ENCODE results near the gene BMAL1. TPM values are rescaled to one million over a fixed set of nuclear protein-coding genes. Genes with fewer than 3 reads are reported as not detected.

The BMAL1 gene
- total and polyA plus RNA-seq, 7 donors = 10.8 to 41.5 (median 27.7) TPM

DNA sequence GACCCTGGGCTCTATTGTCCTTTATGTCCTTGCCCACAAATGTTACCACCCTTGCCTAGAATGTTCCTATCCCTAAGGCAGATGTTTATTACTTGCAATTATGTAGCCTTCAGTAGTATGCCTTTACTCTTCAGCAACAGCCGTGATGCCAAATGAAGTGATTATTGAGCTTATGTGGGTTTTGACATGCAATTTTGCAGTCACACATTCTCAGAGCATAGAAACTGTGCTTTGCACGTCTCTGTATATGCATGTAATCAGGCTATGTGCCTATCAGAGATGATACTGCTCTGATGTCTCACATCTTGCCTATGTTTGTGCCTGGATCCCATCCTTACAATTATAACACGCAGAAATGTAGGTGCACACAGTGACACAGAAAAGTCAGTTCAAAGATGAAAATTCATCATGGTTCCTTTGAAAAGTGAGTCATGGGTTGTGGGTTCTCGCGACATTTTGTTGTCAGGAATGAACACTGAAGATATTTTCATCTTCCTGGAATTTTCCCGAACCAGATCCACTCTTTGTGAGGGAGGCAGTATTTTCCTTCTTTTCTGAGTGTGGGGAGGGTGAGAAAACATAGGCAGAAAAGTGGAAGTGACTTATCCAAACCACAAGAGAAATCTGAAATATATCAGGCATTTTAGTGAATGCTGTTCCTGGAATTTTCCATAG, 81.1 kb downstream of the BMAL1 start:
- no peak overlapping the region for H3K27ac ChIP-seq
- H3K36me3 ChIP-seq = peaks cover 14 to 93% (median 39%) of the 10 kb centered on the region in 4 donors
- intact Hi-C loops (cut with DNase I) = loop anchor here (10.0 kb wide), 1 partner anchor 994 kb away; no protein-coding TSS in a partner anchor
- no peaks in the 10 kb centered on the region for H3K4me1 ChIP-seq
- no peak overlapping the region for H3K4me3 ChIP-seq
- no peak for DNase-seq
- 95% methylated on average over 6 of the region's 6 CpGs for whole genome bisulfite sequencing, 2 donors
- no peaks in the 10 kb centered on the region for H3K27me3 ChIP-seq
- TF ChIP-seq, protein P1, sequence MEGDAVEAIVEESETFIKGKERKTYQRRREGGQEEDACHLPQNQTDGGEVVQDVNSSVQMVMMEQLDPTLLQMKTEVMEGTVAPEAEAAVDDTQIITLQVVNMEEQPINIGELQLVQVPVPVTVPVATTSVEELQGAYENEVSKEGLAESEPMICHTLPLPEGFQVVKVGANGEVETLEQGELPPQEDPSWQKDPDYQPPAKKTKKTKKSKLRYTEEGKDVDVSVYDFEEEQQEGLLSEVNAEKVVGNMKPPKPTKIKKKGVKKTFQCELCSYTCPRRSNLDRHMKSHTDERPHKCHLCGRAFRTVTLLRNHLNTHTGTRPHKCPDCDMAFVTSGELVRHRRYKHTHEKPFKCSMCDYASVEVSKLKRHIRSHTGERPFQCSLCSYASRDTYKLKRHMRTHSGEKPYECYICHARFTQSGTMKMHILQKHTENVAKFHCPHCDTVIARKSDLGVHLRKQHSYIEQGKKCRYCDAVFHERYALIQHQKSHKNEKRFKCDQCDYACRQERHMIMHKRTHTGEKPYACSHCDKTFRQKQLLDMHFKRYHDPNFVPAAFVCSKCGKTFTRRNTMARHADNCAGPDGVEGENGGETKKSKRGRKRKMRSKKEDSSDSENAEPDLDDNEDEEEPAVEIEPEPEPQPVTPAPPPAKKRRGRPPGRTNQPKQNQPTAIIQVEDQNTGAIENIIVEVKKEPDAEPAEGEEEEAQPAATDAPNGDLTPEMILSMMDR (IDR thresholded peaks at IDR 0.05) = no peak
- TF ChIP-seq EP300 (IDR thresholded peaks at IDR 0.05) (no peak), POLR2AphosphoS5 (IDR thresholded peaks at IDR 0.05) (no peak), POLR2A (IDR thresholded peaks at IDR 0.05) (no peak)
- no peaks in the 10 kb centered on the region for H3K9me3 ChIP-seq

DNA sequence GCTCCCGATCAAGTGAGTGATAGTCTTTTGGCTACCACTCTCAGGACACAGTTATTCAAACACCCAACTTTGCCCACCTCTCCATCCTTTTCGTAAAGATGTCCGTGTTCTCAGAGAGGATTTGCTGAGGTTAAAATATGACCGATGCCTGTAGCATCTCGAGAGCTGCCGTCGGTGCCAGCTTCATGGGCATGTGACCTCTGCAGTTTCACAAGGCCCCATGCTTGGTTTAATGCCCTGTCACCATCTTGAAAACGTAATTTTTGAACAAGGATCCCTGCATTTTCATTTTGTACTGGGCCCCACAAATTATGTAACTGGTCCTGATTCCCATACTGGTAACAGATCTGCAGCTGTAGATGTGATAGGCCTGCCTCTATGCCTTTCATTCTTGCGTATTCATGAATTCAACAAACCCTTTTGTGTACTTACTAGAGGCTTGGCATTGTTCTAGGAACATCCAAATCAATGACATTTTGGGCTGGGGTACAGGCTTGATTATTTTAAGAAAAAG, 85.1 kb downstream of the BMAL1 start:
- peaks cover 0 to 1% (median 0%) of the 10 kb centered on the region in 4 donors for H3K4me1 ChIP-seq
- peaks cover 4 to 94% (median 28%) of the 10 kb centered on the region in 4 donors for H3K36me3 ChIP-seq
- DNase-seq = no peak
- no peaks in the 10 kb centered on the region for H3K27me3 ChIP-seq
- H3K9me3 ChIP-seq = no peaks in the 10 kb centered on the region
- TF ChIP-seq POLR2A (IDR thresholded peaks at IDR 0.05) = no peak
- no peak for TF ChIP-seq EP300 (IDR thresholded peaks at IDR 0.05)
- TF ChIP-seq POLR2AphosphoS5 (IDR thresholded peaks at IDR 0.05) = no peak
- intact Hi-C loops (cut with DNase I) = no loop called here
- H3K27ac ChIP-seq = no peak overlapping the region
- 96 to 97% methylated on average over 9 of the region's 9 CpGs for WGBS, 2 donors
- no peak overlapping the region for H3K4me3 ChIP-seq

DNA sequence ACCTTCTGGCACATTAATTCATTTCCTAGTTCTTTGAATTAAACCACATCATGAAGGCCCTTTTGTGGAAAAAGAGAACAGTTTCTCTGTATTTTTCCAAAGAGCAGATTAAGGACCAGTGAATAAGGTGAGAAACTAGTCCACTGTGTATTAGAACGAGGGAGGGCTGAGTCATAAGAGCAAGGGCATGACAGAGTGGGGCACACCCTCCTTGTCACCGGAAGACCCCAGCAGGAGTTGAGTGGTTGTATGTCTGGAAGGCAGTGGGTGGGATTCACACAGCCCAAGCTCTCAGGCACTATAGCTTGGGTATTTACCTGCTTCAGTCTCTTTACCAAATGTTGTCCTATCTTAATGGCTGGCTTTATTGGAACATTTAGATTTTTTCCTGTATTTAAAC, 86.8 kb downstream of the BMAL1 start:
- WGBS, 2 donors = 85 to 88% methylated on average over 2 of the region's 2 CpGs
- intact Hi-C loops (cut with DNase I) = no loop called here
- H3K36me3 ChIP-seq = peaks cover 0 to 96% (median 28%) of the 10 kb centered on the region in 4 donors

DNA sequence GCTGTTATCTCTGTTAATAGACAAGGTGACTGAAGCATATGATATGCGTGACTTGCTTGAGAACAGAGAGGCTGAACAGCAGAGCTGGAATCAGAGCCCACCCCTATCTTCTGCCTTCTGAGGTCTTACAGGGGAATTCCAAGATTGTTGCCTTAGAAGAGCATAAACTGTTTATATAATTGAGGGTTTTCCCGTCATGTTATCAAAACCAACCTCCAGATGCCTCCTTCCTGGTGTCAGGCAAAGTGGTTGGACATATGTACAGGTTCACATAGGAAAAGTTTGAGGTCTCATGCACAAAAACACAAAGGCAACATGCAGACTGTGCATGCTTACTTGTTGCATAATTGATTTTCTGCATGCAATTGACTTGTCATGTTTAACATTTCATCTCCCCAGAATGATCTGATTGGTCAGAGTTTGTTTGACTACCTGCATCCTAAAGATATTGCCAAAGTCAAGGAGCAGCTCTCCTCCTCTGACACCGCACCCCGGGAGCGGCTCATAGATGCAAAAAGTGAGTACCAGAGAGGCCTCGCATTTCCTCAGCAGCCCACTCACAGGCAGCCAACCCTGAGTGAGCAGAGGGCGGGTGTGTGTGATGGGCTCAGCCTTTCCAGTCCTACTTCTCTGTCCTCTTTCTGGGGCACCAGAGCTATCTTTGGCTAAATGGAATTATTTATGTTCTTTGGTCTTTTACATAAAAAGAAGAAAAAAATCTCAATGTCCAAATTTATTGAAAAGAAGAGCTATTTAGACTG, 88.9 kb downstream of the BMAL1 start:
- no peaks in the 10 kb centered on the region for H3K9me3 ChIP-seq
- peaks cover 12 to 97% (median 30%) of the 10 kb centered on the region in 4 donors for H3K36me3 ChIP-seq
- no peaks in the 10 kb centered on the region for H3K27me3 ChIP-seq
- TF ChIP-seq POLR2A (IDR thresholded peaks at IDR 0.05) = no peak
- no peak for TF ChIP-seq EP300 (IDR thresholded peaks at IDR 0.05)
- TF ChIP-seq, protein P1 (IDR thresholded peaks at IDR 0.05) = no peak
- TF ChIP-seq POLR2AphosphoS5 (IDR thresholded peaks at IDR 0.05) = no peak
- no peak for DNase-seq
- no peak overlapping the region for H3K27ac ChIP-seq
- 91% methylated on average over 7 of the region's 7 CpGs for WGBS, 2 donors
- H3K4me1 ChIP-seq = peaks cover 0 to 6% (median 0%) of the 10 kb centered on the region in 4 donors
- H3K4me3 ChIP-seq = no peak overlapping the region
- intact Hi-C loops (cut with DNase I) = no loop called here

More for the DNA sequence above, 86.8 kb downstream of the BMAL1 start:
- TF ChIP-seq, protein P1 (IDR thresholded peaks at IDR 0.05) = no peak
- TF ChIP-seq EP300 (IDR thresholded peaks at IDR 0.05) = no peak
- no peak overlapping the region for H3K4me3 ChIP-seq
- H3K9me3 ChIP-seq = no peaks in the 10 kb centered on the region
- H3K27ac ChIP-seq = no peak overlapping the region
- H3K27me3 ChIP-seq = no peaks in the 10 kb centered on the region
- DNase-seq = no peak
- peaks cover 0 to 6% (median 0%) of the 10 kb centered on the region in 4 donors for H3K4me1 ChIP-seq

DNA sequence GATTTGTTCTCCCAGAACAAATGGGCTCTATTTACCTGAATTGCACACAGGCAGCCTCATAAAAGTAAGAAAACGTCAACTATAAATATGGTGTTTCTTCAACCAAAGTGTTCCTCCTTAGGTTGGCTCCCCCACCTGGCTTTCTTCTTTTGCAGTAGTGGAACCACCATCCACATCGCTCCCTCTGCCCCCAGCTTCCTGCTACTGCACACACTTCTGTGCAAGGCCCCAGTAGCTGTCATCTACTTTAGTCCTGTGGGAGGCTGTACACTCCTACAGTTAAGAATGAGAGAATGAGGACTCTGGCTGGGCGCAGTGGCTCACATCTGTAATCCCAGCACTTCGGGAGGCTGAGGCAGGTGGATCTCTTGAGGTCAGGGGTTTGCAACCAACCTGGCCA, 89.5 kb downstream of the BMAL1 start:
- Histone ChIP-seq H3K4me1 (peaks cover 0 to 6% (median 0%) of the 10 kb centered on the region in 4 donors), H3K27me3 (no peaks in the 10 kb centered on the region), H3K36me3 (peaks cover 13 to 97% (median 30%) of the 10 kb centered on the region in 4 donors), H3K27ac (no peak overlapping the region), H3K4me3 (no peak overlapping the region), H3K9me3 (no peaks in the 10 kb centered on the region)
- intact Hi-C loops (cut with DNase I) = no loop called here
- no peak for TF ChIP-seq EP300 (IDR thresholded peaks at IDR 0.05)
- TF ChIP-seq POLR2A (IDR thresholded peaks at IDR 0.05) = no peak
- no peak for TF ChIP-seq POLR2AphosphoS5 (IDR thresholded peaks at IDR 0.05)
- TF ChIP-seq, protein P1 (IDR thresholded peaks at IDR 0.05) = no peak
- DNase-seq = no peak
- 87 to 88% methylated on average over 4 of the region's 4 CpGs for WGBS, 2 donors

Measured in sigmoid colon (tissue), 7 donors.